ENCODE results near the gene PDE4D.
A peak's percentile ranks its signal among the peaks of the same experiment; 100 is the strongest.

PDE4D gene

DNA sequence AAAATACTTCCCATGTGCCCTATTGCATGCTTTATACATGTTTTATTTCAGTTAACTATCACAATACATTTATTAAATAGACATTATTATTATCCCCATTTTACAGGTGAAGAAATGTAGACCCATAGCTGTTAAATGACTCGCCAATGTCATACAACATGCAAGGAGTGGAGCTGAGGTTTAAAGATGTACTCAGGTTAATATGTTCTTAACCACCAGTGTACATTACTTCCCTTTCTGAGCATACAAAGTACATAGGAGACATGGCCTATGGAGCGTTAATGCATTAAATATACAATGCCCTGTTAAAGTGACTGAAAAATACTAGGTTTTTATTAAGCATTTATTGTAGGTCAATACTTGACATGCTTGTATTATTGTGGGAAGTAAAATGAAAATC is 407.0 kb downstream of the PDE4D start:
- no peak overlapping the region for H3K4me3 ChIP-seq (ENCODE audit: low read length)
- TF ChIP-seq, protein P1, sequence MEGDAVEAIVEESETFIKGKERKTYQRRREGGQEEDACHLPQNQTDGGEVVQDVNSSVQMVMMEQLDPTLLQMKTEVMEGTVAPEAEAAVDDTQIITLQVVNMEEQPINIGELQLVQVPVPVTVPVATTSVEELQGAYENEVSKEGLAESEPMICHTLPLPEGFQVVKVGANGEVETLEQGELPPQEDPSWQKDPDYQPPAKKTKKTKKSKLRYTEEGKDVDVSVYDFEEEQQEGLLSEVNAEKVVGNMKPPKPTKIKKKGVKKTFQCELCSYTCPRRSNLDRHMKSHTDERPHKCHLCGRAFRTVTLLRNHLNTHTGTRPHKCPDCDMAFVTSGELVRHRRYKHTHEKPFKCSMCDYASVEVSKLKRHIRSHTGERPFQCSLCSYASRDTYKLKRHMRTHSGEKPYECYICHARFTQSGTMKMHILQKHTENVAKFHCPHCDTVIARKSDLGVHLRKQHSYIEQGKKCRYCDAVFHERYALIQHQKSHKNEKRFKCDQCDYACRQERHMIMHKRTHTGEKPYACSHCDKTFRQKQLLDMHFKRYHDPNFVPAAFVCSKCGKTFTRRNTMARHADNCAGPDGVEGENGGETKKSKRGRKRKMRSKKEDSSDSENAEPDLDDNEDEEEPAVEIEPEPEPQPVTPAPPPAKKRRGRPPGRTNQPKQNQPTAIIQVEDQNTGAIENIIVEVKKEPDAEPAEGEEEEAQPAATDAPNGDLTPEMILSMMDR (IDR thresholded peaks at IDR 0.05; ENCODE audit: insufficient read depth, low read depth, low read length, missing control alignments): no peak
- no peak for DNase-seq (ENCODE audit: low read depth)

DNA sequence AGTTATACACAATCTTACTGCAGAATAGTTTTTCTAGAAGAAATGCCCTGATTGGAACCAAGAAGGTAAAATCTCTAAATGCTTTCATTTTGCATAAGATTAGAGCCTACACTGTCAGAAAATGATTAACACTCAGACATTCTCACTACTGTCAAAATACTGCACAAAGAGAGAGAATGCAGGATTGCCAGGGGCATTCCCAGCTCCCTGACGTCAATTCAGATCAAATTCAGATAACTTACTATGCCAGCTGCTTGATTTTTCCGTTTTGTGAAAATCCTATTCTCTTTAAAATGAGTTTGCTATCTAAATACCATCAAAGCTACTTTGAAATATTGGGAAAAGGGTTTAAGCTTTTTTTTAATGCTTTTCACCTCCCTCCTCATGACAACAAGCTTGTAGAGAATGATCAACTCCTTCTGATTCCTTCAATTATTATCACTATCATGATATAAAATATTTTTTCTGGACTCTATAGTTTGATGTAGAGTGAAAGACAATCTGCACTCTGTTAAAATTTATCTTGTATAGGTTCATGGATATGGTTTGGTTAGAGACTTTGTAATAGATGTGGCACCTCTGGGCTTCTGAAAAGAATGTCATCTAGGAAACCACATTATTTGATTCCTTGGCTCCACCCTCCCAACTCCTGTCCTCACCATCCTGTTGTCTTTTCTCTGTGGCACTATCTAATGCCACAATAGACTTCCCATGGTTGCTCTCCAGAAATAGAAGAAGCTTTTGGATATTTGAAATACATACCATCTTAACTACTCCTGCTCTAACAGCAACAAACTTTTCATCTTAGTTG is 407.7 kb downstream of the PDE4D start:
- TF ChIP-seq, protein P1 (IDR thresholded peaks at IDR 0.05; ENCODE audit: insufficient read depth, low read depth, low read length, missing control alignments): no peak
- DNase-seq (ENCODE audit: low read depth): peak; percentile 45
- H3K4me3 ChIP-seq (ENCODE audit: low read length): no peak overlapping the region

DNA sequence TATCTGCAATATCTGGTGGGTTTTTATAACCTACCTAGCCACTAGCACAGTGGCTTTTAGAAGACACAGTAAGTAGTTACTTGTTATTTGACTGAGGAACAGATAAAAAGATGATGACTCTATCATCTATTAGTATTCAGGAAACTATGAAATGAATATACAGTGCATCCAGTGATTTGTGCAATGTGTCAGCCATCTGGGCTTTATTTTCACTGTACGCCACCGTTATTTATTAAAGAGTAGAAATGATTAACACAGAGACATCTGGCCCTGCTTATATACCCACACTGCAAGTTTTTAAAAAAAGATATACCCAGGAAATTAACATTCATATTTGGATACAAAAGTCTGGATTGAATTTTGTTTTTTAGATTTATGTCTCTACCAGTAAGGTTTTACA is 408.4 kb downstream of the PDE4D start:
- DNase-seq (ENCODE audit: low read depth): no peak
- TF ChIP-seq, protein P1 (IDR thresholded peaks at IDR 0.05; ENCODE audit: insufficient read depth, low read depth, low read length, missing control alignments): no peak
- H3K4me3 ChIP-seq (ENCODE audit: low read length): no peak overlapping the region

DNA sequence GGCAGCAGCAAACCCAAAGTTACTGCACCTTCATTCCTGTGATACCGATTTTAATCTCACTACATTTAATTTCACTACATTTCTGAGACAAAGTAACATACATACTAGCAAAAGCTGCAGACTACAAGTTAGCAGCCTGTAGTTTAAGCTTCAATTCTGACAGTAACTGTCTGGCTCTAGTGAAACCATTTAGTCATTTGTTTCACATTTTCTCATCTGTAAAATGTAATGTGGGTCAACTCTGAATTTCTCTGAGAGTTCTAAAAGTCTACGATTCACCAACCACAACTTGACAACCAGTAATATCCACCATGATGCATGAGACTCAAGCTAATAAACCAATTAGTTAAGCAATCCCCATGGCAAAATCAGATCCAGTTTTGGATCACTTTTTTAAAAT is 408.9 kb downstream of the PDE4D start:
- no peak overlapping the region for H3K4me3 ChIP-seq (ENCODE audit: low read length)
- DNase-seq (ENCODE audit: low read depth): no peak
- TF ChIP-seq, protein P1 (IDR thresholded peaks at IDR 0.05; ENCODE audit: insufficient read depth, low read depth, low read length, missing control alignments): no peak

DNA sequence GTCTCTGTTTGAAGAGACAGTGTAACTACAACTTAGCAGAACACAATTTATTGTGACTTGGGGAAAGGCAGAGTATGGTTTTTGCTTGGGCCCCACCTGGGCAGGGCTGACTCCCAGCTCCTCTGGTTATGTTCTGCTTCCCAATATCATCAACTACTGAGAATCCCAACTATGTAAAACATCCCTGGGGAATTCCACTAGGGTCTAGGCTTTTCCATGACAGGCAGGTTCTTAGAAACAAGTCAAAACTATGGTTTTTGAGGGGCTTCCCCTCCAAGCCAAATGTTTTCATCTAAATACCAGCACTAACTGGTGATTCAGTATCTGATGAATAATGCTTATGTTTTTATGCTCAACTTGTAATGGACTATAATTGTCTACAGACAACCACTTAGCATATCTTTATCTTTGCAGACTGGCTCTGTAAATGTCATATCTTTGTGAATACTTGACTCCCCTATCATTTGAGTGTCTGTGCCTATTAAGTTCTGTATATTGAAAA is 409.5 kb downstream of the PDE4D start:
- DNase-seq (ENCODE audit: low read depth): peak; percentile 68
- no peak overlapping the region for H3K4me3 ChIP-seq (ENCODE audit: low read length)
- TF ChIP-seq, protein P1 (IDR thresholded peaks at IDR 0.05; ENCODE audit: insufficient read depth, low read depth, low read length, missing control alignments): no peak

DNA sequence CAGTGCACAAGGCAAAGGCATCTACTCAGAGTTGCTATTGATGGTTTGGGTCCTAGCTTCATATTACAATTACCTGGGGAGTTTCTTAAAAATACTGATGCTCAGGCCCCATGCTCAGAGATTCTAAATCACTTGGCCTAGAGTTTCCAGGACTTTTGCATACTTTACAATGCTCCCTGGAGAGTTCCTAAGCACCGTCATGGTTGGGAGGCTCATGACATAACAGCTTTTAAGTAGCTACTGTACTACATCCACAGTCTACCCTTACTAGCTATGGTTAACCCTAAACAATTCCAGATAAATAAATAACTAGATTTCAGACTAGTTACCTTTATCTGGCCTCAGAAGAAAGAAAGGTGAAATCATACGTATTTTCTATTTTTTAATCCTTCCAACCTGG is 414.4 kb downstream of the PDE4D start:
- DNase-seq (ENCODE audit: low read depth): no peak
- TF ChIP-seq, protein P1 (IDR thresholded peaks at IDR 0.05; ENCODE audit: insufficient read depth, low read depth, low read length, missing control alignments): no peak

DNA sequence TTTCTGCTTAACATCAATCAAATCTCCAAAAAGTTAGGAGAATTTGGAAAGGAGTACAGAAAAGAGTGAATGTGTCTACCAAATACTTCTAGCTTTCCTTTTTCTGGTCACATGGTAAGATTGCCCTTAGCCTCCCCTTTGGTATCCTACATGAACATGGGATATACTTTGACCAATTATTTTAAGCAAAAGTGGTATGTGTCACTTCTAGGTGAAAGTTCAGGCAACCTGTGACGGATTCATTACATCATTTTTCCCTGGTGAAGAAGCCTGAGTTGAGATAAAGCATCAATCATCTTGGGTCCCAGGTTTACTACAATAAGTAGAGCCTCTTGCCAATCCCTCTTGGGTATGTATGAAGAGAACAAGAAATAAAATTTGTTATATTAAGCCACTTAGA is 419.2 kb downstream of the PDE4D start:
- no peak overlapping the region for H3K4me3 ChIP-seq (ENCODE audit: low read length)
- peak; percentile 23 for DNase-seq (ENCODE audit: low read depth)
- TF ChIP-seq, protein P1 (IDR thresholded peaks at IDR 0.05; ENCODE audit: insufficient read depth, low read depth, low read length, missing control alignments): no peak

More for the DNA sequence above, 414.4 kb downstream of the PDE4D start:
- no peak overlapping the region for H3K4me3 ChIP-seq (ENCODE audit: low read length)

All from epithelial cell of esophagus (primary cell).